ENCODE results near the gene RAB1A.

Gene RAB1A

DNA sequence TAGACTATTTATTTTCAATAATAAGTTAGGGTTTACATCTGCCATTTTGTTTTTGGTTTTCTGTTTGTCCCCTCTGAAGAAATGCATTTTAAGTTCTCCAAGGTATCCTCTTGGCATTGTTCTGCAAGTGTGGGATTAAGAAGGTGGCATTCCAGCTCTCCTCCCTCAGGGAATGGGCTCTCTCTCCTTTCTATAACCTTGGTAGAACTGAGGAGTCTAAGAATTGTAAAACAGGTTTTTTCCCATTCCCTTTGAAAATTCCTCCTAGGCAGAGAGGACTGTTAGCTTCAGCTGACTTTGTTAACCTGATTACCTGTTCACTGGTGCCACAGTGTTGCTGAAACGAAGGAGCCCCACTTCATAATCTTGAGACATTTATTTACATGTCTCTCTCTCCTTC lies 26.1 kb upstream of the RAB1A start:
- no peak overlapping the region for H3K4me3 ChIP-seq (replicated peaks; ENCODE audit: low read depth, low read length)
- DNase-seq (ENCODE audit: extremely low read depth, low read depth), result no peak
- TF ChIP-seq, protein P1, sequence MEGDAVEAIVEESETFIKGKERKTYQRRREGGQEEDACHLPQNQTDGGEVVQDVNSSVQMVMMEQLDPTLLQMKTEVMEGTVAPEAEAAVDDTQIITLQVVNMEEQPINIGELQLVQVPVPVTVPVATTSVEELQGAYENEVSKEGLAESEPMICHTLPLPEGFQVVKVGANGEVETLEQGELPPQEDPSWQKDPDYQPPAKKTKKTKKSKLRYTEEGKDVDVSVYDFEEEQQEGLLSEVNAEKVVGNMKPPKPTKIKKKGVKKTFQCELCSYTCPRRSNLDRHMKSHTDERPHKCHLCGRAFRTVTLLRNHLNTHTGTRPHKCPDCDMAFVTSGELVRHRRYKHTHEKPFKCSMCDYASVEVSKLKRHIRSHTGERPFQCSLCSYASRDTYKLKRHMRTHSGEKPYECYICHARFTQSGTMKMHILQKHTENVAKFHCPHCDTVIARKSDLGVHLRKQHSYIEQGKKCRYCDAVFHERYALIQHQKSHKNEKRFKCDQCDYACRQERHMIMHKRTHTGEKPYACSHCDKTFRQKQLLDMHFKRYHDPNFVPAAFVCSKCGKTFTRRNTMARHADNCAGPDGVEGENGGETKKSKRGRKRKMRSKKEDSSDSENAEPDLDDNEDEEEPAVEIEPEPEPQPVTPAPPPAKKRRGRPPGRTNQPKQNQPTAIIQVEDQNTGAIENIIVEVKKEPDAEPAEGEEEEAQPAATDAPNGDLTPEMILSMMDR (IDR thresholded peaks at IDR 0.05; ENCODE audit: low read depth, low read length, missing control alignments), result no peak

DNA sequence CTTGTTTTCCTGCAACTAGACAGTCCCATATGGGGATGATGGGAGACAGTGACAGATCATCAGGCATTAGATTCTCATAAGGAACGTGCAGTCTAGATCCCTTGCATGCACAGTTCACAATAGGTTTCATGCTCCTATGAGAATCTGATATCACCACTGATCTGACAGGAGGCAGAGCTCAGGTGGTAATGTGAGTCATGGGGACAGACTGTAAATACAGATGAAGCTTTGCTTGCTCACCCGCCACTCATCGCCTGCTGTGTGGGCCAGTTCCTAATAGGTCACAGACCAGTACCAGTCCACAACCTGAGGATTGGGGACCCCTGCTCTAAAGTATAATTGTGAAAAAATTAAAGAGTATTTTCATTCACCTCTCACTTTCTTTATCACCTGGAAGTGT lies 23.6 kb upstream of the RAB1A start:
- TF ChIP-seq, protein P1 (IDR thresholded peaks at IDR 0.05; ENCODE audit: low read depth, low read length, missing control alignments), result no peak
- H3K4me3 ChIP-seq (replicated peaks; ENCODE audit: low read depth, low read length), result no peak overlapping the region
- DNase-seq (ENCODE audit: extremely low read depth, low read depth), result no peak

DNA sequence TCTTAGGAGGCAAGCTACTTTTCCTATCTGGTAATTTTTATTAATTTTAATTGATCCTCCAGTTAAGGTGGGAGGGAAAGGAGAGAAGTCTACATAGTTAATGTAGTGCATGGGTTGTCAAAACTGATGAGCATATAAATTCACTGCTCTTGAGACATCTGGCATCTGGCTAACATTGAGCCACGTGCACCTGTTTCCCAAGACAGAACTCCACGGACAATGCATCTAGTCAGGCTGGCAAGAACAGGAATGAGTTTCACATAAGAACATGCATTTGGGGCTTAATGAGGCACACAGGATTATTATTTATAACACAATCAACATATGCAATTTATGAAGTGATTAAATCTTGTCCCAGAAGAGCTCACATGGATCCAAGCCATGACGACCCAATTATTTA lies 16.2 kb upstream of the RAB1A start:
- no peak overlapping the region for H3K4me3 ChIP-seq (replicated peaks; ENCODE audit: low read depth, low read length)
- no peak for DNase-seq (ENCODE audit: extremely low read depth, low read depth)
- TF ChIP-seq, protein P1 (IDR thresholded peaks at IDR 0.05; ENCODE audit: low read depth, low read length, missing control alignments), result no peak

DNA sequence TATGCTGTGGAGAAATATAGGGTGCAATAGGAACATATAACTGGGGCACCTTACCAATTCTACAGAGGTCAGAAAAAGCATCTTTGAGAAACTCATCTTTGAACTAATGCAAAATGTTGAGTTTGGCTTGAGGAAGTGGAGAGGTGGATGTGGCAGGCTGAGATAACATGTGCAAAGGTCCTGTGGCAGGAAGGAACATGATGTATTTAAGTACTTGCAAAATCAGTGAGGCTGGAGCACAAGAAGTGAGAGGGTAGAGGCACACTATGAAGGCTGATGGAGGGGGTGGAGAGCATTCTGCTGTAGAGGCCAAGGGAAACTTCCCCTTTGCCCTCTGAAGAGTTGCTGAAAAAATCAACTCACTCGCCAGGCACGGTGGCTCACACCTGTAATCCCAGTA lies 14.7 kb upstream of the RAB1A start:
- no peak overlapping the region for H3K4me3 ChIP-seq (replicated peaks; ENCODE audit: low read depth, low read length)
- no peak for DNase-seq (ENCODE audit: extremely low read depth, low read depth)
- TF ChIP-seq, protein P1 (IDR thresholded peaks at IDR 0.05; ENCODE audit: low read depth, low read length, missing control alignments), result no peak

DNA sequence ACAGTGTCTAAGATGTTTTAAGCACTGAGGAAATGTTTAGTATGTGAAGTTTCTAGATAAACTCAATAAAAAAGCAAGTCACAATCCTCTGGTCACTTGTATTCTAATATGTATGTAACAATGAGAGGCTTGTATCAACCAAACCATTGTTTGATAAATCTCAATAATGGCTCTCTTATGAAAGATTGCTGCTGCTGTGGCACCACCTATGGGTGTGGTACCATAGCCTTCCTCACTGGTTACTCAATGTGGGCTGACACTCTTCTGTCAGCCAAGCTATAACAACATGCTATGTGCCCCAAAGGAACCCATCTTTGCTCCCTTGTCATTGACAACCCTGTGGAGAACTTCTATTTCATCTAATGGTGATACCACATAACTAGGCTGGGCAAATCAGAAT lies 12.6 kb upstream of the RAB1A start:
- H3K4me3 ChIP-seq (replicated peaks; ENCODE audit: low read depth, low read length), result no peak overlapping the region
- TF ChIP-seq, protein P1 (IDR thresholded peaks at IDR 0.05; ENCODE audit: low read depth, low read length, missing control alignments), result peak; percentile 8
- DNase-seq (ENCODE audit: extremely low read depth, low read depth), result no peak

DNA sequence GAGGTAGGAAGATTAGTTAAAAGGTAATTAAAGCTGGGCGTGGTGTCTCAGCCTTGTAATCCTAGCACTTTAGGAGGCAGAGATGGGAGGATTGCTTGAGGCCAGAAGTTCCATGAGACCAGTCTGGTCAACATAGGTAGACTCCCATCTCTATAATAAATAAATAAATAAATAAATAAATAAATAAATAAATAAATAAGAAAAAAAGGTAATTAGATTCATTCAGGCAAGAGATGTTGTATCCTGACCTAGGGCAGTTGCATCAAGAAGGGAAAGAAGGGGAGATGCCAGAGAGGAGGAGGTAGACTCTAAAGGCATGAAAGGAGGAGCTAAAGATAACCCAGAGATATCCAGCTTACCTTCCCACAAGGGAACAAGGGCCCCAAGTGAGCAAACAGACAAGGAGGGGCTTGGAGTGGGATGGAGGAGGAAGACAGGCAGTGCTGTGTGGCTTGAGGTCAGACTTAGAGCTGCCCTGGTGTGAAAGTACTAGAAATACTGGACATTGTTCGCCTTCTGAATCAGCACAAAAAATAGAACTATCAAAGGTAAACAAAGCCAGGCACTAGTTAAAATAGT lies 7.4 kb upstream of the RAB1A start:
- H3K4me3 ChIP-seq (replicated peaks; ENCODE audit: low read depth, low read length), result no peak overlapping the region
- DNase-seq (ENCODE audit: extremely low read depth, low read depth), result no peak
- TF ChIP-seq, protein P1 (IDR thresholded peaks at IDR 0.05; ENCODE audit: low read depth, low read length, missing control alignments), result no peak

DNA sequence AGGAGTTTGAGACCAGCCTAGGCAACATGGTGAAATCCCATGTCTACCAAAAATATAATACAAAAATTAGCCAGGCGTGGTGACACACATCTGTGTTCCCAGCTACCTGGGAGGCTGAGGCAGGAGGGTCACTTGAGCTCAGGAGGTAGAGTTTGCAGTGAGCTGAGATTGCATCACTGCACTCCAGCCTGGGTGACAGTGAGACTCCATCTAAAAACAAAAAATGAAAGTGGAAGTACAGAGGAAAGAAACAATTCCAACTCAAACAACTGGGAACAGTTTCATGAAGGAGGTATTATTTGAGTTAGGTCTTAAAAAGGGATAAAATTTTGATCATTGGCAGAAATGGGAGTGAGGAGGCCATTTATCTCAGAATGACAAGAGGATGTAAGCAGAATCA lies 6.3 kb upstream of the RAB1A start:
- no peak overlapping the region for H3K4me3 ChIP-seq (replicated peaks; ENCODE audit: low read depth, low read length)
- TF ChIP-seq, protein P1 (IDR thresholded peaks at IDR 0.05; ENCODE audit: low read depth, low read length, missing control alignments), result no peak
- no peak for DNase-seq (ENCODE audit: extremely low read depth, low read depth)
